HG02938 (cell line): ENCODE data around the gene STK11IP.
"Not testable (repeated sequence)": the region's sequence is repeated elsewhere in the genome, so short reads cannot be mapped to it uniquely, and the experiment has no call there.

ENCODE experiments used
- ATAC-seq: cut with Tn5 transposase; IDR thresholded peaks from one replicate; pipeline ENCODE4 v1.9.1; 2021; ENCODE audit warnings: mild to moderate bottlenecking, moderate library complexity; ENCODE audit not compliant: unreplicated experiment

The STK11IP gene

DNA sequence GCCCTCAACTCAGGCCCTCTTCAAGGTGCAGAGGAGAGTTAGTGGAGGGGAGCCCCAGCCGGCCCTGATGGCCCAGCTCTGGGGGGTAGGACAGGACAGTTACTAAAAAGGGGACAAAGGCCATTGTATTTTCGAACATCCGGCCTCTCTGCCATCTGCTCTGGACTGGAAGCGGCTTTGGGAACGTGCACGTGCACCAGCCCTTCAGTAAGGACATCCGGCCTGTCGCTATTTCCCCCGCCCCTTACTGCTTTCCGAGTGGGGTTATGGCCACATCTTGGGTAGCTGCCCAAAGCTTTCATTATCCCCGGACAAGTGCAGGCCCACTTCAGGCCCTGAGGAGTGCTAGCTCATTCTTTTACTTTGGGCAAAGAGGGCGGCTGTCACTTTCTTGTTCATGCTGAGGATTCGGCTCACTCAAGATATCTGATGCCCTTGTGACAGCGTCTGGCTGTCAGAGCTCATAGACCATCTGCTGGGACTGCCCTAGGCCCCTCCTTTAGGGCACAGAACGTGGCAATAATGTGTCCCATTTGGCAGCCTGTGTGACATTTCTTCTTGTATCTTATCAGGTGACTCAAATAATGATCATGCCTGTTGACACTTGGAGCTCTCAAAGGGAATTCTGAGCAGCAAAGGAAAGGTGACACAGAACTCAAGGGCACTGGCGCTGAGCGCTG lies 47.3 kb downstream of the STK11IP start:
- no peak for ATAC-seq

DNA sequence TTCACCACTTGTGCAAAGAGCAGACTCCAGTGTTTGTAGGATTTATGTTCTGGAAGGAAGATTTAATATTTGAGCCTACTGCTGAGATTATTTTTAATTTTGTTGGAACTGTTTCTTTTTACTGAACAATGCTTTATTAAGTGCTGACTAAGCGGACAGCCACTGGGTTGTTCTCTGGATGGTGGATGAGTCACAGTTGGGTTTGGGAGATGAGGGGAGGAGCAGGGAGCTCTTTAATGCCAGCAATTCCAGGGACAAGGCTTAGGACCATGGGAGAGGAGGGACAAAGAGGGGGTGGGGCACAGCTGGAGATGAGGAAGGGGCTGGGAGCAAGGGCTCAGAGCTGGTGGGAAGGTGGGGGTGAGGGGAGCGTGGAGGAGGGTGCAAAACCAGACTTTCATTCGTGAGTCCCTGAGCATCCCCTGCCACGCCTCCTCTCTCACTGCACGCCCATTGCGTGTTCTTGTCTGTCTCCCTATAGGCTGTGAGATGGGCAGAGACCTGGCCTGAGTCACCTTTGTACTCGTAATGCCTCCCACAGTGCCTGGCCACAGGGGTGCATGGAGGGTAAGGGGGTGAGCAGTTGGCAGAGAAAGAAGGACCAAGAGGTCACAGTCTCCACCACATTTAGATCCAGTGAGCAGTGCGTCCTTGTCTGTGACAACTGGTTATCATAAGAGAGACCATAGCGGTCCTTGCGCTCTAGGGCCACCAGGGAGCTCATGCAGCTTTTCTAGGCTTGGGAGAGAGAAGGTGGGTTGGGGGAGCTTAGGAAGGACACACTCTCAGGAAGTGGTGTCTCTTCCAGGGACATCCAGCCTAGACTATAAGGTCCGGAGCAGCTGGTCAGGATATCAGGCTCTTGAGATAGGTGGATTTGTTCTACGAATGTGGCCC lies 48.2 kb downstream of the STK11IP start:
- ATAC-seq, result no peak

DNA sequence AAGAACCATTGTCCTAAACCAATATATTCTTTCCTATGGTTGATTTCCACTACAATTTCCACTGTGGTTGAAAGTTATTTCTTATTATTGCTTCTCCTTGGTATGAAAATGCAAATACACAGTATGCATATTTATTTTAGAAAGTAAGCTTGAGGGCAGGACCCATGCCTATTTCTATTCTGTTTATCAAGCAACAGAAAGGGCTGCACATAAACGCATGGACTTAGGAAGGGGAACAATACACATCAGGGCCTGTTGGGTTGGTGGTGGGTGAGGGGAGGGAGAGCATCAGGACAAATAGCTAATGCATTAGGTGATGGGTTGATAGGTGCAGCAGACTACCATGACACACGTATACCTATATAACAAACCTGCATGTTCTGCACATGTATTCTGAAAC lies 50.5 kb downstream of the STK11IP start:
- no peak for ATAC-seq

DNA sequence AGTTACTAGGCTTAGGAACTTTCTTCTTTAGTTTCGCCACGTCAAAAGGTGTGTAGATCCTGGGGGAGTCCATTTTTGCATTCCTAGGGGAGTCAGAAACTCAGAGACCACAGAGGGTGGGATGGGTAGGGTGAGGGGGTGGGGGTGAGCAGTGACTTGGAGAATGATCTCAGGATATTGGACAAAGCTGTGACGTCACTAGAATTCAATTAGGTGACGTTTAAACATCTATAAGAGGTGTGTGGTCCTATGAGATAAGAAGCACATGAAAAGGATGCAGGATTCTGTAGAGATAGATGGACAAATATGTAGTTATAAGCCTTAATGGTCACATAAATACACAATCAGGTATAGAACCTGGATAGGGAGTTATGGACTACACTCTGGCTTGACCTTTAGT lies 51.3 kb downstream of the STK11IP start:
- no peak for ATAC-seq

DNA sequence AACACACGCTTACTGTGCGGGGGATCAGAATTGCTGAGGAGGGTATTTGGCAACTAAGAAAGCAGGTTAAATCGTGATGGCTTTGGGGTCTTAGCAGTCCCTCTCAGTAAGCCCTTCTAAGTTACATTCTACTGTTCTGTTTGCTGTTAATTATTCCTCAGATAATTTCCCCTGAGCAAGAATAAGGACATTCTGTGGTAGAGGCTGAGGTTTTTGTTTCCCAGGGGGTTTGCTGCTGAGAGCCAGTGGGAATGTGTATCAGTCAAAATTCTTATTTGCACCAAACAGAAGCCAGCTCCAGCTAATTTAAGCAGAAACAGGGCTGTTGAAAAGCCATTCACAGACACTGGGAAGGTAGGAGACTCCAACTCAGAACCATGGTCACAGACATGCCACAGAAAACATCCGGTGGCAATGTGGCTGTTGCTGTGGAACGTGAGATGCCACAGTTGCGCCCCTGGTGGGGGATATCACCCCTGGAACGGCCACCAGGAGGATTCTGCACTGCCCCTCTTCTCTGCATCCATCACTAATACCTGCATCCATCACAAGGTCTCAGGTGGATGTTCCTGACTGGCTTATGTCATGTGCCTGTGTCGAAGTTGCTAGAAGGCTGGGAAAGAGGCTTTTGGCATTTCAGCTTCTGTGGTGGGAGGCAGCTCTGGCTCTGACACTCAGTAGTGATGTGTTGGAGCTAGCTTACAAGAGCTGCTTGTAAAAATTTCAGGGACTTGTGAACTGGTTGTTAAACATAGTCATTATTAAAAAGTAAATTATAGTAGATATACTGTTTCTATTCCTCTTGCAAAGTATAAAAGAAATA lies 53.0 kb downstream of the STK11IP start:
- ATAC-seq, result no peak

DNA sequence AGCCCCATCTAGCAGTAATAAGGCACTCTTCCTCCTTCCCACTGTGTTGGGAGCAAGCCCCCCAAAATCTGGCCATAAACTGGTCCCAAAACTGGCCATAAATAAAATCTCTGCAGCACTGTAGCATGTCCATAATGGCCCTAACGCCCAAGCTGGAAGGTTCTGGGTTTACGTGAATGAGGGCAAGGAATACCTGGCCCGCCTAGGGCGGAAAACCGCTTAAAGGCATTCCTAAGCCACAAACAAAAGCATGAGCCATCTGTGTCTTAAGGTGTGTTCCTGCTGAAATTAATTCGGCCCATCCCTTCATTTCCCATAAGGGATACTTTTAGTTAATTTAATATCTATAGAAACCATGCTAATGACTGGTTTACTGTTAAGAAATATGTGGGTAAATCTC lies 54.0 kb downstream of the STK11IP start:
- ATAC-seq, result not testable (repeated sequence)

DNA sequence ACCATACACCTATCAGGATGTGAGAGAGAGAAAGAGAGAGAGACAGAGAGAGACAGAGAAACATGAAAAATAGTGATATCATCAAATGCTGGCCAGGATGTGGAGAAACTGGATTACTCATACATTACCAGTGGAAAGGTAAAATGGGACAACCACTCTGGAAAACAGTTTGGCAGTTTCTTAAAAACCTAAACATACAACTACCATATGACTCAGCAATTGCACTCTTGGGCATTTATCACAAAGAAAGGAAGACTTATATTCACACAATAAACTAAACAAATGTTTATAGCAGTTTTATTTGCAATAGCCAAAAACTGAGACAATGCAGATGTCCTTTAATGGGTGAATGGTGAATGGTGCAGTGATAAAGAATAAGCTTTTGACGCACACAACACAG lies 58.9 kb downstream of the STK11IP start:
- ATAC-seq, result no peak

DNA sequence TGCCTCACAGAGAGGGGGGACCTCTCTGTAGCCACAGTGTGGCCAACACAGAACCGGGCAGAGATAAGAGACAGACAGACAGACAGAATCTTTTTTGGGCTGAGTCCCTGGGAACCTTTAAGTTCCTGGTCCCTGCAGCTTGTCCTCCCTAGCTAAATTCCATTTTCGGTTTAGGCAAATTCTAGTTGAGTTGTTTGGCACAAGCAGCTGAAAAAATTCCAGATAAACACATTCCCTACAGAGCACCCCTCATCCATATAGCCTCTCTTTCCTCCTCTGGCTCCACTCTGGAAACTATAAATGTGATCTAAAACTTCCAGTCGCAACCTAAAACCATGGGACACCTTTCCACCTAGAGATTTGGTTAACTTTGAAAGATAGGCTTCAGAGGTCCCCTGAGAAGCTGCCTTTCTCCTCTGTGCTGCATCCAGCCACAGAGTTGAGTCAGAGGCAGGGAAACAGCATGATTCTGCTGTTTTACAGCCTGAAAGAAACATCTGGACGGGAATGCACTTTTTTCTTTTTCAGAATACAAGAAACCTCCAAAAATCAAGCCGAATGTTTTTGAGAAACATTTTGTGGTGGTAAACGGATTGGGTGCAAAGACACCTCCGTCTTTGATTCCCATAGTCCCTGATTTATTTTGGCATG lies 60.7 kb downstream of the STK11IP start:
- no peak for ATAC-seq

DNA sequence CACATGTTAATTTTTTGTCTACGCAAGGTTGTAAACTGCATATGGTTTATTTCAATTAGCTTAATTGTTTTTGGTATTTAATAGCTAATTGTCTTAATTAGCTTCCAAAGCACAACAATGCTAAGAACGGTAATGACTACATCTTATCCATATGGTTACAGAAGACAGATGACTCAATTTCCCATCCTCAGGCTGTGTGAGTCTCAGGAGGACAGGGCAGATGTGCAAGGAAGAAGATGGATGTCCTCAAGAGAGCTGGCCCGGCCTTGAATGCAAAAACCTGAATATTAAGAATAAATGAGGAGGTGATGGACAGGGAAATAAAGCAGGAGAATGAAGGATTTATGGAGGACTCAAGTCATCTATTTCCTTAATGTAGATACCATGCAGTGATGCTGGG lies 61.2 kb downstream of the STK11IP start:
- no peak for ATAC-seq

DNA sequence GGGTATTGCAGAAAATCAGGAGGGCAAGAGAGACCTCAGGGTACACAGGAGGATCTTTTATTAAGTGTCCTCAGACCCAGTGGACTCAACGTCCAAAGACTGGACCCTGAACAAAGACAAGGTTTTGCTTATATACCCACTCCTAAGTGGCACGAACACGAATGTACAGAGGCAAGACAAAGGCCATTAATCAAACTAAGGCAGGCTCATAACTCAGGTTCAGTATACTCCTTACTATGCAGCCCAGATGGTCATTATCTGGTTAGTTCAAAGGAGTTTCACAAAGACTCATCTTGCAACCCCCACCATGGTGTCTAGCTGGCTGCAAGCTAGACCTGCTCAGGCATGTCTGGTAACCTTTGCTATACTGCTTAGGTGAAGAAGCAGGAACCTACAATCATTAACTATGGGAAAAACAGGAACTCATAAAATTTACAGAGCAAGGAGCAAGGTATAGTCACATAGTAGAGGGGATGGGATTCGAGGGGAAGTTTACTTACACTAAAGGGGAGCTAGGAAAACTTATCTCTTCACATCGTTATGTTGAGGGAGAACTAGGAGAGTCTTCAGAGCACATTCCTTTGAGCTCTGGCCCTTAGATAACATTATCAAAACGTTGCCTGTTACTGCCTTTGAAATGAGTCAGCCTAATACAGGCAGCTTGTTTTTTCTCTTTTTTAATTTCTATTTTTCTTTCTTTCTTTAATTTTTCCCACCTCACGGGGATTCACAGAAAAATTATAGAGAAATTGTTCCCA lies 63.7 kb downstream of the STK11IP start:
- ATAC-seq, result peak; percentile 99

DNA sequence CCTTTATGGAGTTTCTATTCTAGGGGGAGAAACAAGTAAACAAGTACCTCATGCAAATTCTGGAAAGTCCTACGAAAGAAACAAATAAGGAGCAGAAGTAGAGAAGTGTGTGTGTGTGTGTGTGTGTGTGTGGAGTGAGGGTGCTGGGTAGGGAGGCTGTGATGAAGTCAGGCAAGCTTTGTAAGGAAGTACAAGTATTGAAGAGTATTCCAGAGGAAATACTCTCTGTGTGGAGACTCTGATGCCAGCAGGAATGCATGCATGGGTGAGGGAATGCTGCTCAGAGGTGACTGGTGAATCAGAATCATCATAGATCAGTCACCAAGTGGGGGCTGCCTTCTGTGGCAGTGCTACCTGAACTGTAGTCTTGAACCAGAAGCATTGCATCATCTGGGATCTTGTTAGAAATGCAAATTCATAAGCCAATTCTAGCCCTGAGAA lies 64.3 kb downstream of the STK11IP start:
- ATAC-seq, result no peak

DNA sequence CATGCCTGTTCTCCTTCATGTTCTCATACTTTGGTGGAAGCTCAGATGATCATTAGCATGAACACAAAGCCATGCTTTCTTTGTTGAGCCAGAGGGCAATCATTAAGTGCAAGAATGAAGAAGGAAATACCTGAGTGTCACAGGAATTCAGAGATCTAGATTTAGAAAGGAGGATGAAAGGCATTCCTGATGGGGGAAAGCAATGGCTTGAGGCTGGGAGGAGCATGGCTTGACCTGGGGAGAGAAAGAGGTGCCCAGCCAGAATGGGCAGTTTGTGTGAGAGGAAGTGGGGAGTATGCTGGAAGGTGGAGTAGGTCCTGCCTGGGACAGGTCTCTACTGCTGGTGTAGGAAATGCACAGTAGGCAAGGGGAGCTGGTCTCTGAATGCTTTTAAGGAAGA lies 64.9 kb downstream of the STK11IP start:
- ATAC-seq, result no peak

DNA sequence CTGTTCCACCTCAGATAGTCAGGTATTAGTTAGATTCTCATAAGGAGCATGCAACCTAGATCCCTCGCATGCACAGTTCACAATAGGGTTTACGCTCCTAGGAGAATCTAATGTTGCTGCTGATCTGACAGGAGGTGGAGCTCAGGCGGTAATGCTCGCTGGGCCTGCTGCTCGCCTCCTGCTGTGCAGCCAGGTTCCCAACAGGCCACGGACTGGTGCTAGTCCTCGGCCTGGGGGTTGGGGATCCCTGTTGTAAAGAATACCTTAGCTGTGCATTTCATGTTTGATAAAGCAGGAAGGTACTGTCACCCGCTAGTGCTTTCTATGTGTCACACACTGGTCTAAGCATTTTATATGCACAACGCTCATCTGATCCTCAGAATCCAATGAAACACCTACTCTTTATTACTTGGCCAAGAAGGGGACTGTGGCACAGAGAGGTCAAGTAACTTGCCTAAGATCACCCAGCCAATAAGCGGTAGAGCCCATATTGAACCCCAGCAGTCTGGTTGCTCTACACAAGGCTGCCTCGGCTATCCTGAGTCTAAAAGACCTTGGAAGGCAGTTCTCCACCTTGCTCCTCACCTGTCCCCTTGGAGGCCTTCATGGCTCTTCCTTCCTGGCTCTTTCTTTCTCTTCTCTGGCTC lies 65.6 kb downstream of the STK11IP start:
- ATAC-seq, result no peak

DNA sequence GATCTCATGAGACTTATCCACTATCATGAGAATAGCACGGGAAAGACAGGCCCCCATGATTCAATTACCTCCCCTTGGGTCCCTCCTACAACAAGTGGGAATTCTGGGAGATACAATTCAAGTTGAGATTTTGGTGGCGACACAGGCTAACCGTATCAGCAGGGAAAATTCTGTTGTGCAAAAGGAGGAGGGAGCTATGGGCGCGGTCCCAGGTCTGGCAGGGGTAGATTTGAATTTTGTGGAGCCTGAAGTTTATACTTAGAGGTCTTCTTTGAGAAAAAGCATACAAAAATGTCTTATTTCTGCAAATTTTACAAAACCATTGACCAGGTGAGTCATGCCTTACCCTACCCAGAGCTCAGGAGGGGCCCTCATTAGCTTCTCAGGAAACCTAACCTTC lies 66.4 kb downstream of the STK11IP start:
- ATAC-seq, result no peak

DNA sequence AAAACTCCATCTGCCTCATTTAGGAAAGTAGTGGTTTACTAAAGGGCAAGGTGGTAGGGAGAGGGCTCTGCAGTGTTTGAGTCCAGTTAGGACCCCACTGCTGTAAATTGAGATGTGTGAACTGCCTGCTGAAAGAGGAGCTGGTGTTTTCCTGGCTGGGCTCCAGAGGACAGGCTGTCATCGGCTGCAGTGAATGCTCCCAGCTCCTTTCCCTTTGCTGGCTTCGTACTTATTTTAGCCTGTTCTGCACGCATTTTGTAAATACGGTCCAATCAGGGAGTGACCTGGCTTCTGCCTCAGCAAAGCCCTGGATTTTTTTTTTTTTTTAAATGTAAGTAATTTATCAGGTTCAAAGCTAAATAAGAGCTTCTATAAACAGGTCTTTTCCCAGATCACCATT lies 67.3 kb downstream of the STK11IP start:
- ATAC-seq, result no peak

DNA sequence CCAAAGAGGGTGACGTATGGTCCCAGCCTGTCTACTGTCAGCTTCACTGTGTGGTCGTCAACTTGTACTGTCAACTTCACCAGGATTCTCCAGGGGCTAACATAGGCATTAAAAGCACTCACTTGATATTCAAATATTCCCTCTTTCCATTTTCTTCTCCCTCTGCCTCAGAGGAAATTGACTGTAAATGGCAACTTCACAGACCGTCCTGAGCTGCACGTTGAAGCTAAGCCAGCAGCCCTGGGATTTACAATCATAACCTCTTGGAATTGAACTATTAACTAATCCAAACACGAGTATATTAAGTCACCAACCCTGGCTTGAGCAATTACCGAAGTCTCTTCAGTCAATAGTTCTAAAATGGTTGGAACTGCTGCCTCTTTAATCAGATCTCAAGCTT lies 68.3 kb downstream of the STK11IP start:
- ATAC-seq, result no peak
